Stomach (tissue), 4 donors: ENCODE data around the gene ZNF507.

Experiments
- POLR2A ChIP-seq, 4 donors: fragments of 450-650 bp; IDR thresholded peaks; one replicate each; pipeline ENCODE4 v1.6.1; 2016; ENCODE audit warnings: antibody characterized with exemption in 4 of 4, control low read depth in 2 of 4, mild to moderate bottlenecking in 1 of 4, moderate library complexity in 1 of 4
- POLR2AphosphoS5 ChIP-seq, 3 donors: sonication (generic); formaldehyde crosslinking; IDR thresholded peaks; one replicate each; pipeline ENCODE4 v1.6.1; 2016; ENCODE audit warnings: antibody characterized with exemption in 3 of 3
- TF ChIP-seq, protein P1 (sequence below), 7 experiments: fragments of 450-650 bp in 4 of 7; fragments of 200-600 bp in 3 of 7; sonication (generic) in 3 of 7; IDR thresholded peaks; one replicate each; pipeline ENCODE4 v1.5.1; 2016 to 2019; ENCODE audit warnings: antibody characterized with exemption in 7 of 7, control low read depth in 2 of 7, mild to moderate bottlenecking in 1 of 7

DNA sequence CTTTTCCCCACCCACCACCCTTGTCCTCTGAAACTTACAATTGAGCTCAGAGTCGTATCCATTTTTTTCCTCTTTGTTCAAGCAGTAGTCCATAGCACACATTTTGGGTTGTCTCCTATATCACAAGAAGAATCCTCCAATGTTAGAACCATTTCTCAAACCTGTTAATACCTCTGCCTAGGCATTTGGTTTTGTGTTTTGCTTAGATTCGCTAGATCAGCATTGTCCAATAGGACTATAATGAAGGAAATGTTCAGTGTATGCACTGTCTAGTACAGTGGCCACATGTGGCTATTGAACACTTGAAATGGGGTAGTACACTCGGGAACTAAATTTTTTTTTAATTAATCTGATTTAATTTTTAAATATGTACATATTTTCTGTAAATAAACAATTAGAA lies 72.7 kb downstream of the ZNF507 start:
- TF ChIP-seq POLR2AphosphoS5 (IDR thresholded peaks at IDR 0.05) (no peak), POLR2A (IDR thresholded peaks at IDR 0.05) (no peak)
- TF ChIP-seq, protein P1, sequence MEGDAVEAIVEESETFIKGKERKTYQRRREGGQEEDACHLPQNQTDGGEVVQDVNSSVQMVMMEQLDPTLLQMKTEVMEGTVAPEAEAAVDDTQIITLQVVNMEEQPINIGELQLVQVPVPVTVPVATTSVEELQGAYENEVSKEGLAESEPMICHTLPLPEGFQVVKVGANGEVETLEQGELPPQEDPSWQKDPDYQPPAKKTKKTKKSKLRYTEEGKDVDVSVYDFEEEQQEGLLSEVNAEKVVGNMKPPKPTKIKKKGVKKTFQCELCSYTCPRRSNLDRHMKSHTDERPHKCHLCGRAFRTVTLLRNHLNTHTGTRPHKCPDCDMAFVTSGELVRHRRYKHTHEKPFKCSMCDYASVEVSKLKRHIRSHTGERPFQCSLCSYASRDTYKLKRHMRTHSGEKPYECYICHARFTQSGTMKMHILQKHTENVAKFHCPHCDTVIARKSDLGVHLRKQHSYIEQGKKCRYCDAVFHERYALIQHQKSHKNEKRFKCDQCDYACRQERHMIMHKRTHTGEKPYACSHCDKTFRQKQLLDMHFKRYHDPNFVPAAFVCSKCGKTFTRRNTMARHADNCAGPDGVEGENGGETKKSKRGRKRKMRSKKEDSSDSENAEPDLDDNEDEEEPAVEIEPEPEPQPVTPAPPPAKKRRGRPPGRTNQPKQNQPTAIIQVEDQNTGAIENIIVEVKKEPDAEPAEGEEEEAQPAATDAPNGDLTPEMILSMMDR (IDR thresholded peaks at IDR 0.05): no peak
